ENCODE results near the gene SHH. TPM values are rescaled to one million over a fixed set of nuclear protein-coding genes. Genes with fewer than 3 reads are reported as not detected.

Gene SHH
- total and polyA plus RNA-seq, 7 experiments from 2014 or later, result not detected

- H3K27me3 ChIP-seq (ENCODE audit: control insufficient read depth in 2 of 2, insufficient read depth in 2 of 2, low read length in 2 of 2), result peaks cover 0 to 9% of the 10 kb centered on the region in 2 donors
- intact Hi-C loops (cut with micrococcal nuclease), result loop anchor here (1.0 to 2.0 kb wide), 3 partner anchors 658 to 1011 kb away; no protein-coding TSS in a partner anchor
- no peaks in the 10 kb centered on the region for H3K9me3 ChIP-seq (ENCODE audit: control insufficient read depth in 2 of 3, low read length in 3 of 3)
- H3K27me3 Mint-ChIP-seq, result peaks cover 38 to 51% (median 40%) of the 10 kb centered on the region in 5 donors
- H3K27ac ChIP-seq (ENCODE audit: low read depth, low read length), result no peak overlapping the region
- peak overlapping the region in 1 of 9 donors; percentile 19 for H3K27ac Mint-ChIP-seq
- H3K4me3 ChIP-seq (ENCODE audit: low read length), result no peak overlapping the region
- ChIA-PET CTCF (no interaction called here), POLR2A (no interaction called here)
- H3K4me3 Mint-ChIP-seq, result peak overlapping the region in 4 of 10 donors; percentile 13 to 41 (median 30)
- peaks cover 13 to 21% (median 16%) of the 10 kb centered on the region in 7 donors for H3K4me1 Mint-ChIP-seq
- H3K4me1 ChIP-seq (ENCODE audit: control insufficient read depth in 2 of 2, insufficient read depth in 2 of 2, low read length in 2 of 2), result no peaks in the 10 kb centered on the region
- peaks cover 0 to 2% (median 0%) of the 10 kb centered on the region in 5 donors for H3K36me3 Mint-ChIP-seq
- H3K36me3 ChIP-seq (ENCODE audit: control insufficient read depth in 2 of 3, insufficient read depth in 3 of 3, low read length in 3 of 3), result no peaks in the 10 kb centered on the region
- ATAC-seq, result peak; percentile 77
- peaks cover 0 to 1% (median 0%) of the 10 kb centered on the region in 11 donors for H3K9me3 Mint-ChIP-seq
- DNase-seq, result peak; percentile 33 to 81 (median 52)
These were observed 3.3 kb upstream of the SHH start for GRCh38 chr7:155815332-155816191.

GRCh38 chr7:155814316-155815276 is 2.3 kb upstream of the SHH start:
- H3K4me1 Mint-ChIP-seq, result peaks cover 13 to 22% (median 17%) of the 10 kb centered on the region in 7 donors
- H3K27me3 Mint-ChIP-seq, result peaks cover 37 to 54% (median 41%) of the 10 kb centered on the region in 5 donors
- Histone ChIP-seq H3K4me3 (ENCODE audit: low read length) (no peak overlapping the region), H3K27ac (ENCODE audit: low read depth, low read length) (no peak overlapping the region), H3K27me3 (ENCODE audit: control insufficient read depth in 2 of 2, insufficient read depth in 2 of 2, low read length in 2 of 2) (peaks cover 0 to 14% of the 10 kb centered on the region in 2 donors), H3K9me3 (ENCODE audit: control insufficient read depth in 2 of 3, low read length in 3 of 3) (no peaks in the 10 kb centered on the region), H3K4me1 (ENCODE audit: control insufficient read depth in 2 of 2, insufficient read depth in 2 of 2, low read length in 2 of 2) (no peaks in the 10 kb centered on the region), H3K36me3 (ENCODE audit: control insufficient read depth in 2 of 3, insufficient read depth in 3 of 3, low read length in 3 of 3) (no peaks in the 10 kb centered on the region)
- H3K27ac Mint-ChIP-seq, result no peak overlapping the region
- H3K9me3 Mint-ChIP-seq, result peaks cover 0 to 1% (median 0%) of the 10 kb centered on the region in 11 donors
- ChIA-PET CTCF (interaction anchor here (0.9 kb wide), 1 partner anchor 1002 kb away, joined by 4 read pairs; no protein-coding TSS in a partner anchor), POLR2A (no interaction called here)
- H3K4me3 Mint-ChIP-seq, result no peak overlapping the region
- DNase-seq (no peak), ATAC-seq (no peak)
- peaks cover 0 to 2% (median 0%) of the 10 kb centered on the region in 5 donors for H3K36me3 Mint-ChIP-seq
- intact Hi-C loops (cut with micrococcal nuclease), result loop anchor here (1.0 to 5.0 kb wide), 5 partner anchors 437 to 1193 kb away; no protein-coding TSS in a partner anchor

DNA sequence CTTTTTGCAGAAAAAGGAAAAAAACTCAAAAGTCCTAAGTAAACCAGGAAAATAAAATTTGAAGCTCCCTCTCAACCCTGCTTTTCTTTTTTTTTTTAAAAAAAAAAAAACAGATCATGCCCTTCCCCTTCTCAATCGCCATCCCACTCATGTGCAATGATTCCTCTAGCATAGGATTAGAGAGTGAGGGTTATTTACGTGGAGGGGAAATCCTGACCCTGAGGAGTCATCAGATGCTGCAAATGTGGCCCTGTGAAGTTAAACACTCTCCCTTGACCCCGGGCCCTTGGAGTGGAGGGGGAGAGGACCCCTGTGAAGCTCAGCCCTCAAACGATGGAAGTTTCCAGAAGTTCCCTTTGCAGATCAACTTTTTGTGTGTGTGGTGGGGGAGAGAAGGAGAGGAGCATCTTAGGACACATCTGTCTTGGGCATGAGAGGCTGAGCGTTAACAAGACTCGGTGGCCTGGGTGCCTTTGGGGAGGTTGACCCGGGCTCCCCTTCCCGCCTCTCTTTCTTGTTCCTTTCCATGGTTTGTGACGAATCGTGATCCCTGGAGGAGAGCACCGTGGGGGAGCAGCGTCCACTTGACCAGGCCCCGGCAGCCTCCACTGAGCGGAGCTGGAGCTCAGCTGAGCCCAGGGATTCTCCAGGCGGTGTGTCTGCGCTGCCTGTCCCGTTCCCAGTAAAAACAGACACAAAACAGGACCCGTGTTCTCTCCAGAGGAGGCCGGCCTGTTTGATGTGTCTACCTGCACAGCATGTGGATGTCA is 1.5 kb upstream of the SHH start:
- Histone ChIP-seq H3K9me3 (ENCODE audit: control insufficient read depth in 2 of 3, low read length in 3 of 3) (no peaks in the 10 kb centered on the region), H3K4me1 (ENCODE audit: control insufficient read depth in 2 of 2, insufficient read depth in 2 of 2, low read length in 2 of 2) (no peaks in the 10 kb centered on the region), H3K36me3 (ENCODE audit: control insufficient read depth in 2 of 3, insufficient read depth in 3 of 3, low read length in 3 of 3) (no peaks in the 10 kb centered on the region), H3K4me3 (ENCODE audit: low read length) (no peak overlapping the region), H3K27me3 (ENCODE audit: control insufficient read depth in 2 of 2, insufficient read depth in 2 of 2, low read length in 2 of 2) (peaks cover 0 to 14% of the 10 kb centered on the region in 2 donors), H3K27ac (ENCODE audit: low read depth, low read length) (no peak overlapping the region)
- peaks cover 0 to 1% (median 0%) of the 10 kb centered on the region in 11 donors for H3K9me3 Mint-ChIP-seq
- H3K4me1 Mint-ChIP-seq, result peaks cover 14 to 26% (median 18%) of the 10 kb centered on the region in 7 donors
- peaks cover 0 to 2% (median 0%) of the 10 kb centered on the region in 5 donors for H3K36me3 Mint-ChIP-seq
- CTCF ChIA-PET, result no interaction called here
- DNase-seq, result no peak
- no peak overlapping the region for H3K4me3 Mint-ChIP-seq
- no peak for ATAC-seq
- H3K27me3 Mint-ChIP-seq, result peaks cover 37 to 60% (median 50%) of the 10 kb centered on the region in 5 donors
- POLR2A ChIA-PET, result no interaction called here
- intact Hi-C loops (cut with micrococcal nuclease), result loop anchor here (2.0 to 5.0 kb wide), 3 partner anchors 436 to 1194 kb away; no protein-coding TSS in a partner anchor
- H3K27ac Mint-ChIP-seq, result no peak overlapping the region

- no peaks in the 10 kb centered on the region for H3K36me3 ChIP-seq (ENCODE audit: control insufficient read depth in 2 of 3, insufficient read depth in 3 of 3, low read length in 3 of 3)
- no peak overlapping the region for H3K27ac ChIP-seq (ENCODE audit: low read depth, low read length)
- no peaks in the 10 kb centered on the region for H3K4me1 ChIP-seq (ENCODE audit: control insufficient read depth in 2 of 2, insufficient read depth in 2 of 2, low read length in 2 of 2)
- H3K9me3 Mint-ChIP-seq, result peaks cover 0 to 1% (median 0%) of the 10 kb centered on the region in 11 donors
- peaks cover 37 to 63% (median 51%) of the 10 kb centered on the region in 5 donors for H3K27me3 Mint-ChIP-seq
- intact Hi-C loops (cut with micrococcal nuclease), result loop anchor here in 1 of 2 donors (5.0 kb wide), 2 partner anchors 436 to 1194 kb away; no protein-coding TSS in a partner anchor
- ATAC-seq, result no peak
- peaks cover 0 to 2% (median 0%) of the 10 kb centered on the region in 5 donors for H3K36me3 Mint-ChIP-seq
- H3K27ac Mint-ChIP-seq, result no peak overlapping the region
- peaks cover 14 to 26% (median 18%) of the 10 kb centered on the region in 7 donors for H3K4me1 Mint-ChIP-seq
- POLR2A ChIA-PET, result no interaction called here
- CTCF ChIA-PET, result interaction anchor here (0.7 kb wide), 1 partner anchor 659 kb away, joined by 5 read pairs; no protein-coding TSS in a partner anchor
- H3K4me3 Mint-ChIP-seq, result no peak overlapping the region
- no peaks in the 10 kb centered on the region for H3K9me3 ChIP-seq (ENCODE audit: control insufficient read depth in 2 of 3, low read length in 3 of 3)
- no peak overlapping the region for H3K4me3 ChIP-seq (ENCODE audit: low read length)
- peaks cover 0 to 14% of the 10 kb centered on the region in 2 donors for H3K27me3 ChIP-seq (ENCODE audit: control insufficient read depth in 2 of 2, insufficient read depth in 2 of 2, low read length in 2 of 2)
- no peak for DNase-seq
These were observed 862 bp upstream of the SHH start for GRCh38 chr7:155813125-155813524.

DNA sequence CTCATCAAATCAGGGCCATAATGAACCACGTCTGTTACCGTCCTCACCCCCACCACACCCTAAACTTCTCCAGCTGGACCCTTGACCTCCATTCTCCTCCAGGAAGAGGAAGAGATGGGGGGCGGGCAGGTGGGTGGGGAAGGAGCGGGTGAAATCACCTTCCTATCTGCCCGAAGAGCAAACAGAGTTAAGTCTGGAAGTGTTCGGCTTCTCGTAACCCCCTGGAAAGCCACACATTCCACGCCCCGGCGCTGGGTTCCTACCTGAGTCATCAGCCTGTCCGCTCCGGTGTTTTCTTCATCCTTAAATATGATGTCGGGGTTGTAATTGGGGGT is 736 bp downstream of the SHH start:
- intact Hi-C loops (cut with micrococcal nuclease), result loop anchor here in 1 of 2 donors (5.0 kb wide), 2 partner anchors 434 to 1196 kb away; no protein-coding TSS in a partner anchor
- CTCF ChIA-PET, result no interaction called here

More for the DNA sequence above, 736 bp downstream of the SHH start:
- no peak for DNase-seq
- Histone ChIP-seq H3K27me3 (ENCODE audit: control insufficient read depth in 2 of 2, insufficient read depth in 2 of 2, low read length in 2 of 2) (peaks cover 0 to 14% of the 10 kb centered on the region in 2 donors), H3K4me1 (ENCODE audit: control insufficient read depth in 2 of 2, insufficient read depth in 2 of 2, low read length in 2 of 2) (no peaks in the 10 kb centered on the region), H3K27ac (ENCODE audit: low read depth, low read length) (no peak overlapping the region), H3K36me3 (ENCODE audit: control insufficient read depth in 2 of 3, insufficient read depth in 3 of 3, low read length in 3 of 3) (no peaks in the 10 kb centered on the region), H3K9me3 (ENCODE audit: control insufficient read depth in 2 of 3, low read length in 3 of 3) (no peaks in the 10 kb centered on the region), H3K4me3 (ENCODE audit: low read length) (no peak overlapping the region)
- POLR2A ChIA-PET, result no interaction called here
- Mint-ChIP-seq H3K27me3 (peaks cover 50 to 79% (median 66%) of the 10 kb centered on the region in 5 donors), H3K4me3 (peak overlapping the region in 7 of 10 donors; percentile 16 to 67 (median 39)), H3K9me3 (peaks cover 0 to 2% (median 0%) of the 10 kb centered on the region in 11 donors), H3K4me1 (peaks cover 14 to 40% (median 22%) of the 10 kb centered on the region in 7 donors), H3K36me3 (peaks cover 0 to 2% (median 0%) of the 10 kb centered on the region in 5 donors), H3K27ac (no peak overlapping the region)
- ATAC-seq, result no peak
